ENCODE data around the gene KCNAB3.

GRCh38 chr17:7955414-7956227 lies 26.0 kb upstream of the KCNAB3 start:
- TF ChIP-seq CTCF (tag by site-specific recombination; IDR thresholded peaks at IDR 0.05) (no peak), TSHZ1 (tag by site-specific recombination; IDR thresholded peaks at IDR 0.05; ENCODE audit: borderline replicate concordance) (no peak), GLI4 (tag by site-specific recombination; IDR thresholded peaks at IDR 0.05) (no peak), ZNF501 (tag by site-specific recombination; IDR thresholded peaks at IDR 0.05) (no peak), ZSCAN30 (tag by site-specific recombination; IDR thresholded peaks at IDR 0.05) (no peak), ZNF664 (tag by site-specific recombination; IDR thresholded peaks at IDR 0.05) (no peak), ZFP3 (tag by site-specific recombination; IDR thresholded peaks at IDR 0.05; ENCODE audit: low read depth) (no peak), PRDM10 (tag by site-specific recombination; IDR thresholded peaks at IDR 0.05) (no peak)

Measured in HEK293 (cell line).